Endothelial cell of umbilical vein (primary cell): ENCODE data around the gene OR2A7.
"Not testable (repeated sequence)": the region's sequence is repeated elsewhere in the genome, so short reads cannot be mapped to it uniquely, and the experiment has no call there.

Source experiments
- CTCF ChIP-seq, 2 donors: IDR thresholded peaks; 1 replicate in 1 of 2; 2 replicates in 1 of 2; pipeline ENCODE4 v1.5.1; 2011; ENCODE audit warnings: low read length in 2 of 2, mild to moderate bottlenecking in 2 of 2, moderate library complexity in 2 of 2, control low read depth in 1 of 2, inconsistent platforms in 1 of 2, low read depth in 1 of 2; ENCODE audit not compliant: insufficient read depth in 1 of 2; ENCODE audit errors: extremely low read depth in 1 of 2
- EZH2 ChIP-seq: IDR thresholded peaks from 2 replicates; pipeline ENCODE4 v1.6.1; 2012; ENCODE audit warnings: borderline replicate concordance, low read depth, mild to moderate bottlenecking, moderate library complexity, low read length, inconsistent platforms; ENCODE audit not compliant: severe bottlenecking
- GATA2 ChIP-seq: IDR thresholded peaks from 2 replicates; pipeline ENCODE4 v1.7.0; 2011; ENCODE audit warnings: low read depth, mild to moderate bottlenecking, moderate library complexity, mixed read lengths, low read length; ENCODE audit not compliant: insufficient read length, insufficient read depth
- JUN ChIP-seq: IDR thresholded peaks from 2 replicates; pipeline ENCODE4 v1.6.1; 2011; ENCODE audit warnings: borderline replicate concordance, low read depth; ENCODE audit not compliant: insufficient read length, insufficient read depth
- POLR2A ChIP-seq: IDR thresholded peaks from 2 replicates; pipeline ENCODE4 v1.6.1; 2012; ENCODE audit warnings: low read depth, mild to moderate bottlenecking, control low read depth, low read length
- POLR2AphosphoS5 ChIP-seq: IDR thresholded peaks from 2 replicates; pipeline ENCODE4 v1.6.1; 2012; ENCODE audit warnings: low read depth, mild to moderate bottlenecking, control low read depth, low read length, moderate library complexity; ENCODE audit not compliant: insufficient read depth

GRCh38 chr7:144303607-144304006, 39.0 kb upstream of the OR2A7 start:
- not testable (repeated sequence) for TF ChIP-seq CTCF (IDR thresholded peaks at IDR 0.05; ENCODE audit: extremely low read depth in 1 of 2, insufficient read depth in 1 of 2, low read depth in 1 of 2, low read length in 2 of 2); POLR2AphosphoS5; EZH2; GATA2; POLR2A; JUN
